Astrocyte of the cerebellum (primary cell): Measurements from ENCODE around the gene JAK3.
"Not testable (repeated sequence)": the region's sequence is repeated elsewhere in the genome, so short reads cannot be mapped to it uniquely, and the experiment has no call there.

ENCODE experiments used
- DNase-seq: peaks from one replicate; pipeline ENCODE4 v3.0.0-alpha.2; 2011; ENCODE audit warnings: low read depth
- H3K4me3 ChIP-seq: 2 replicates; pipeline ENCODE4 v1.5.1; 2011; ENCODE audit warnings: mild to moderate bottlenecking, low read depth, low read length, moderate library complexity
- CTCF ChIP-seq: IDR thresholded peaks from 2 replicates; pipeline ENCODE4 v1.5.1; 2012; ENCODE audit warnings: low read length, low read depth, moderate library complexity, mild to moderate bottlenecking; ENCODE audit errors: missing control alignments
- in situ Hi-C: cut with HindIII; loops from 2 replicates; pipeline ENCODE4 v1.10.0; 2017; ENCODE audit warnings: low sequenced_read_pairs

The JAK3 gene

GRCh38 chr19:17778968-17779929 lies 68.5 kb downstream of the JAK3 start:
- DNase-seq = no peak
- TF ChIP-seq CTCF = no peak

GRCh38 chr19:17778251-17778967 lies 69.4 kb downstream of the JAK3 start:
- in situ Hi-C loops = no loop called here
- no peak overlapping the region for H3K4me3 ChIP-seq
- no peak for DNase-seq
- no peak for TF ChIP-seq CTCF

More at GRCh38 chr19:17778968-17779929, 68.5 kb downstream of the JAK3 start:
- in situ Hi-C loops = no loop called here
- no peak overlapping the region for H3K4me3 ChIP-seq

GRCh38 chr19:17777840-17778239 lies 69.9 kb downstream of the JAK3 start:
- DNase-seq, H3K4me3 ChIP-seq, in situ Hi-C loops: not testable (repeated sequence)

- TF ChIP-seq CTCF = no peak
- DNase-seq = no peak
- no peak overlapping the region for H3K4me3 ChIP-seq
- in situ Hi-C loops = no loop called here
Measured at GRCh38 chr19:17775991-17776803, 71.6 kb downstream of the JAK3 start.

- in situ Hi-C loops = no loop called here
- no peak overlapping the region for H3K4me3 ChIP-seq
Measured at GRCh38 chr19:17775245-17775927, 72.4 kb downstream of the JAK3 start.

More at GRCh38 chr19:17775245-17775927, 72.4 kb downstream of the JAK3 start:
- DNase-seq = no peak
- peak; percentile 54 for TF ChIP-seq CTCF
